IPS-18a (cell line): Measurements from ENCODE around the gene ARHGAP15.

Experiments
- H3K27ac ChIP-seq: one replicate; pipeline ENCODE4 v1.5.1; 2013; ENCODE audit warnings: low read length
- H3K27me3 ChIP-seq: one replicate; pipeline ENCODE4 v1.6.1; 2013; ENCODE audit warnings: mild to moderate bottlenecking, low read length; ENCODE audit not compliant: control insufficient read depth, insufficient read depth
- H3K36me3 ChIP-seq: one replicate; pipeline ENCODE4 v1.6.1; 2013; ENCODE audit warnings: low read depth, low read length; ENCODE audit not compliant: control insufficient read depth
- H3K4me1 ChIP-seq: one replicate; pipeline ENCODE4 v1.6.1; 2013; ENCODE audit warnings: low read depth, low read length; ENCODE audit not compliant: control insufficient read depth
- H3K4me3 ChIP-seq: one replicate; pipeline ENCODE4 v1.5.1; 2013; ENCODE audit warnings: low read length
- H3K9ac ChIP-seq: one replicate; pipeline ENCODE4 v1.6.1; 2013; ENCODE audit warnings: mild to moderate bottlenecking, low read length, moderate library complexity
- H3K9me3 ChIP-seq: one replicate; pipeline ENCODE4 v1.6.1; 2013; ENCODE audit warnings: low read depth, low read length; ENCODE audit not compliant: control insufficient read depth

ARHGAP15 gene

GRCh38 chr2:143505542-143505941, 376.3 kb downstream of the ARHGAP15 start:
- no peaks in the 10 kb centered on the region for H3K4me1 ChIP-seq
- no peaks in the 10 kb centered on the region for H3K9me3 ChIP-seq
- no peak overlapping the region for H3K27ac ChIP-seq
- no peaks in the 10 kb centered on the region for H3K27me3 ChIP-seq
- no peak overlapping the region for H3K9ac ChIP-seq
- H3K36me3 ChIP-seq = no peaks in the 10 kb centered on the region
- H3K4me3 ChIP-seq = no peak overlapping the region

GRCh38 chr2:143513081-143513480, 383.9 kb downstream of the ARHGAP15 start:
- no peak overlapping the region for H3K27ac ChIP-seq
- H3K9ac ChIP-seq = no peak overlapping the region
- H3K27me3 ChIP-seq = no peaks in the 10 kb centered on the region
- no peaks in the 10 kb centered on the region for H3K9me3 ChIP-seq
- no peak overlapping the region for H3K4me3 ChIP-seq
- no peaks in the 10 kb centered on the region for H3K36me3 ChIP-seq
- H3K4me1 ChIP-seq = no peaks in the 10 kb centered on the region

- Histone ChIP-seq H3K4me1 (no peaks in the 10 kb centered on the region), H3K27me3 (no peaks in the 10 kb centered on the region), H3K27ac (no peak overlapping the region), H3K4me3 (no peak overlapping the region), H3K36me3 (no peaks in the 10 kb centered on the region), H3K9ac (no peak overlapping the region), H3K9me3 (no peaks in the 10 kb centered on the region)
These were observed 385.2 kb downstream of the ARHGAP15 start for GRCh38 chr2:143514413-143514812.

- Histone ChIP-seq H3K4me1 (no peaks in the 10 kb centered on the region), H3K36me3 (no peaks in the 10 kb centered on the region), H3K9ac (no peak overlapping the region), H3K4me3 (no peak overlapping the region), H3K27me3 (no peaks in the 10 kb centered on the region), H3K9me3 (no peaks in the 10 kb centered on the region), H3K27ac (no peak overlapping the region)
These were observed 386.1 kb downstream of the ARHGAP15 start for GRCh38 chr2:143515318-143515717.

GRCh38 chr2:143519521-143519920, 390.3 kb downstream of the ARHGAP15 start:
- Histone ChIP-seq H3K27ac (no peak overlapping the region), H3K27me3 (no peaks in the 10 kb centered on the region), H3K4me1 (no peaks in the 10 kb centered on the region), H3K9ac (no peak overlapping the region), H3K36me3 (no peaks in the 10 kb centered on the region), H3K4me3 (no peak overlapping the region), H3K9me3 (no peaks in the 10 kb centered on the region)

GRCh38 chr2:143521396-143521795, 392.2 kb downstream of the ARHGAP15 start:
- no peaks in the 10 kb centered on the region for H3K36me3 ChIP-seq
- H3K27ac ChIP-seq = no peak overlapping the region
- peaks cover 5% of the 10 kb centered on the region for H3K4me1 ChIP-seq
- no peak overlapping the region for H3K9ac ChIP-seq
- no peak overlapping the region for H3K4me3 ChIP-seq
- H3K9me3 ChIP-seq = no peaks in the 10 kb centered on the region
- no peaks in the 10 kb centered on the region for H3K27me3 ChIP-seq

- no peak overlapping the region for H3K27ac ChIP-seq
- no peak overlapping the region for H3K9ac ChIP-seq
- H3K36me3 ChIP-seq = no peaks in the 10 kb centered on the region
- H3K4me1 ChIP-seq = peaks cover 5% of the 10 kb centered on the region
- no peaks in the 10 kb centered on the region for H3K27me3 ChIP-seq
- H3K9me3 ChIP-seq = no peaks in the 10 kb centered on the region
- no peak overlapping the region for H3K4me3 ChIP-seq
These were observed 393.5 kb downstream of the ARHGAP15 start for GRCh38 chr2:143522699-143523098.

- Histone ChIP-seq H3K9ac (no peak overlapping the region), H3K27ac (no peak overlapping the region), H3K4me3 (no peak overlapping the region), H3K27me3 (no peaks in the 10 kb centered on the region), H3K9me3 (no peaks in the 10 kb centered on the region), H3K36me3 (no peaks in the 10 kb centered on the region), H3K4me1 (peaks cover 5% of the 10 kb centered on the region)
These were observed 394.9 kb downstream of the ARHGAP15 start for GRCh38 chr2:143524119-143524553.

GRCh38 chr2:143524559-143525401, 395.6 kb downstream of the ARHGAP15 start:
- no peaks in the 10 kb centered on the region for H3K27me3 ChIP-seq
- H3K27ac ChIP-seq = no peak overlapping the region
- H3K4me3 ChIP-seq = no peak overlapping the region
- H3K4me1 ChIP-seq = peaks cover 5% of the 10 kb centered on the region
- no peaks in the 10 kb centered on the region for H3K36me3 ChIP-seq
- H3K9me3 ChIP-seq = no peaks in the 10 kb centered on the region
- no peak overlapping the region for H3K9ac ChIP-seq

GRCh38 chr2:143525402-143525860, 396.2 kb downstream of the ARHGAP15 start:
- Histone ChIP-seq H3K9me3 (no peaks in the 10 kb centered on the region), H3K36me3 (no peaks in the 10 kb centered on the region), H3K27ac (no peak overlapping the region), H3K4me3 (no peak overlapping the region), H3K27me3 (no peaks in the 10 kb centered on the region), H3K9ac (no peak overlapping the region), H3K4me1 (peaks cover 5% of the 10 kb centered on the region)

- Histone ChIP-seq H3K4me1 (peaks cover 5% of the 10 kb centered on the region), H3K27me3 (no peaks in the 10 kb centered on the region), H3K36me3 (no peaks in the 10 kb centered on the region), H3K9me3 (no peaks in the 10 kb centered on the region), H3K4me3 (no peak overlapping the region), H3K27ac (no peak overlapping the region), H3K9ac (no peak overlapping the region)
These were observed 397.3 kb downstream of the ARHGAP15 start for GRCh38 chr2:143526498-143526897.

- Histone ChIP-seq H3K4me1 (peaks cover 5% of the 10 kb centered on the region), H3K27ac (no peak overlapping the region), H3K9ac (no peak overlapping the region), H3K9me3 (no peaks in the 10 kb centered on the region), H3K4me3 (no peak overlapping the region), H3K36me3 (no peaks in the 10 kb centered on the region), H3K27me3 (no peaks in the 10 kb centered on the region)
These were observed 398.8 kb downstream of the ARHGAP15 start for GRCh38 chr2:143528021-143528420.
